HEK293T (cell line): ENCODE data around the gene PRCD.

Experiments
- ARNT ChIP-seq: fragments of 450-650 bp; IDR thresholded peaks from 2 replicates; pipeline ENCODE4 v1.6.1; 2017; ENCODE audit warnings: mild to moderate bottlenecking
- HDGF ChIP-seq: fragments of 450-650 bp; IDR thresholded peaks from 2 replicates; pipeline ENCODE4 v1.6.1; 2017; ENCODE audit warnings: antibody characterized with exemption, borderline replicate concordance
- PKNOX1 ChIP-seq: fragments of 450-650 bp; IDR thresholded peaks from 2 replicates; pipeline ENCODE4 v1.6.1; 2016

- TF ChIP-seq HDGF (no peak), PKNOX1 (no peak), ARNT (no peak)
These were observed 29.0 kb downstream of the PRCD start for GRCh38 chr17:76568811-76569221.
